Large intestine (tissue), 3 donors: ENCODE data around the gene FANCB. TPM values are rescaled to one million over a fixed set of nuclear protein-coding genes. Genes with fewer than 3 reads are reported as not detected.

ENCODE experiments used
- DNase-seq, 2 donors: peaks; one replicate each; pipeline versions ENCODE4 v3.0.0 to v3.0.0-alpha.2; 2013
- H3K27ac ChIP-seq: one replicate; pipeline ENCODE4 v1.5.1; 2013; ENCODE audit warnings: low read length
- H3K27me3 ChIP-seq: 2 replicates; pipeline ENCODE4 v1.6.1; 2013; ENCODE audit warnings: low read length; ENCODE audit not compliant: control insufficient read depth, insufficient read depth
- H3K36me3 ChIP-seq: 2 replicates; pipeline ENCODE4 v1.6.1; 2013; ENCODE audit warnings: low read length; ENCODE audit not compliant: control insufficient read depth, insufficient read depth
- H3K4me1 ChIP-seq: one replicate; pipeline ENCODE4 v1.6.1; 2013; ENCODE audit warnings: low read length; ENCODE audit not compliant: control insufficient read depth, insufficient read depth
- H3K4me3 ChIP-seq: one replicate; pipeline ENCODE4 v1.5.1; 2013; ENCODE audit warnings: low read length
- H3K9me3 ChIP-seq: one replicate; pipeline ENCODE4 v1.6.1; 2013; ENCODE audit warnings: mild to moderate bottlenecking, low read depth, low read length, moderate library complexity; ENCODE audit not compliant: control insufficient read depth
- WGBS: methylation state at CpG from one replicate; pipeline ENCODE4 v1.1.5; 2013; ENCODE audit warnings: low lambda C conversion rate; ENCODE audit not compliant: insufficient coverage; 5-methylcytosine and 5-hydroxymethylcytosine counted together
- polyA plus RNA-seq: library from polyadenylated mRNA; unstranded; fragments of 120-200 nt; gene quantifications from one replicate; pipeline ENCODE4 v1.2.1, GENCODE V29; 2013

Gene FANCB
- polyA plus RNA-seq, 1 donor: 1.4 TPM

GRCh38 chrX:14897042-14897441 is 24.2 kb upstream of the FANCB start:
- H3K4me3 ChIP-seq: no peak overlapping the region
- WGBS: 71% methylated on average over 1 of the region's 2 CpGs

DNA sequence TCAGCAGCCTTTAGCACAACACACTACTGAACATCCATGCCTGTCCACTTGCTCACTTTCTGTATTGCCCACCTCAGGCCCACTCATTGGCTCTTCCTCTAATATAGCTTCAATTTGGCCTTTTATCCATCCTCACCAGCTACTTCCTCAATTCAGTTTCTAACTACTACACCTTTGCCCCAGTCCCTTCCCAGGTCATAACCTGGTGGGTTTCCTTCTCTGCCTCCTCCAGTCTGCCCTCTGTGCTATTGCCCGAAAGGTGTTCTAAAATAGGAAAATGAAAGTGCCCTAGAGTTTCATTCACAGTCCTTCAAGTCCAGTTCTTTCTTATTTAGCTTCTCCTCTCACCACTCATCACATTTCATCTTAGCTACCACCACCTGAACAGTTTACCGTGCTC is 23.4 kb upstream of the FANCB start:
- Histone ChIP-seq H3K4me1 (no peaks in the 10 kb centered on the region), H3K4me3 (no peak overlapping the region), H3K27ac (no peak overlapping the region), H3K36me3 (peaks cover 2% of the 10 kb centered on the region), H3K9me3 (no peaks in the 10 kb centered on the region), H3K27me3 (no peaks in the 10 kb centered on the region)
- WGBS: no CpG with 5 or more reads among the region's 2 CpGs
- no peak for DNase-seq

More at GRCh38 chrX:14897042-14897441, 24.2 kb upstream of the FANCB start:
- Histone ChIP-seq H3K27ac (no peak overlapping the region), H3K27me3 (no peaks in the 10 kb centered on the region), H3K9me3 (no peaks in the 10 kb centered on the region), H3K4me1 (no peaks in the 10 kb centered on the region), H3K36me3 (peaks cover 2% of the 10 kb centered on the region)
- DNase-seq: no peak

- peak in 1 of 2 donors; percentile 9 for DNase-seq
- WGBS: no CpG with 5 or more reads among the region's 3 CpGs
Measured at GRCh38 chrX:14886252-14886651, 13.4 kb upstream of the FANCB start.

DNA sequence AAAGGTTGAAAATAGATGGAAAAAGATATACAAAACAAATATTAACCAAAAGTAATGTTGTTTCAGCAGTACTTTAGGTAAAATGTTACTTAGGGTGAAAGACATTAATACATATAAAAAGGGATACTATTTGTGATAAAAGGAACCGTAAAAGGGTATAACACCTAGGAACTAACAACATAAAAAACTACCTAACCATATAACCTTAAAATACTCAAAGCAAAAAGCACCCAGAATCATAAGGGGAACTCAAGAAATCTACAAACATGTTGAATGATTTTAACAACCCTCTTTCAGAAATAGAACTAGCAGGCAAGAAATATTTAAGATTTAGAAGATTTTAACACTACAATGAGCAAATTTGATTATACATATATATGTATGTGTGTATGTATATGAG is 11.8 kb upstream of the FANCB start:
- no CpG with 5 or more reads among the region's 1 CpG for WGBS
- H3K36me3 ChIP-seq: no peaks in the 10 kb centered on the region
- H3K27ac ChIP-seq: no peak overlapping the region
- no peaks in the 10 kb centered on the region for H3K9me3 ChIP-seq
- H3K4me1 ChIP-seq: peaks cover 2% of the 10 kb centered on the region
- H3K27me3 ChIP-seq: no peaks in the 10 kb centered on the region
- no peak overlapping the region for H3K4me3 ChIP-seq
- DNase-seq: no peak

More at GRCh38 chrX:14886252-14886651, 13.4 kb upstream of the FANCB start:
- Histone ChIP-seq H3K9me3 (no peaks in the 10 kb centered on the region), H3K36me3 (no peaks in the 10 kb centered on the region), H3K27me3 (no peaks in the 10 kb centered on the region), H3K4me3 (no peak overlapping the region), H3K4me1 (peaks cover 2% of the 10 kb centered on the region), H3K27ac (no peak overlapping the region)

DNA sequence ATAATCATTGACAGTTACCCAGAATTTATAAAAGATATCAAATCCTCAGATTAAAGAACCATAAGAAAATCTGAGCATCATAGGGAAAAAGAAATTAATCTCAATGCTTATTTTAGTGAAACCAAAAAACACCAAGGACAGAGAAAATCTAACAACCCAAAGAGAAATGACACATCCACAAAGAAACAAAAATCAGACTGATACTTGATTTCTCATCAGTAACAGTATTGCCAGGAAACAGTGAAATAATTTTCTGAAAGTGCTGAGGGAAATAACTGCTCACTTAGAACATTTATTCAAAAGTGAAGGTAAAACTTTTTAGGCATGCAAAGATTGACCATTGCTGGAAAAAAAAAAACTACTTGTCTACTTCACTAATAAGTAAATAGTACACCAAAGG is 11.0 kb upstream of the FANCB start:
- no peaks in the 10 kb centered on the region for H3K9me3 ChIP-seq
- no peak overlapping the region for H3K4me3 ChIP-seq
- no peaks in the 10 kb centered on the region for H3K27me3 ChIP-seq
- DNase-seq: no peak
- no peak overlapping the region for H3K27ac ChIP-seq
- peaks cover 2% of the 10 kb centered on the region for H3K4me1 ChIP-seq
- H3K36me3 ChIP-seq: no peaks in the 10 kb centered on the region

- Histone ChIP-seq H3K9me3 (no peaks in the 10 kb centered on the region), H3K27me3 (no peaks in the 10 kb centered on the region), H3K27ac (no peak overlapping the region), H3K36me3 (no peaks in the 10 kb centered on the region), H3K4me3 (no peak overlapping the region), H3K4me1 (peaks cover 3% of the 10 kb centered on the region)
- 60% methylated on average over 1 of the region's 7 CpGs for WGBS
- peak in 1 of 2 donors; percentile 8 for DNase-seq
Measured at GRCh38 chrX:14875624-14876023, 2.8 kb upstream of the FANCB start.

GRCh38 chrX:14873676-14874049 is 794 bp upstream of the FANCB start:
- WGBS: no CpG with 5 or more reads among the region's 8 CpGs
- peak in 1 of 2 donors; percentile 5 for DNase-seq
- H3K4me1 ChIP-seq: peaks cover 3% of the 10 kb centered on the region

GRCh38 chrX:14872355-14872754 is 514 bp downstream of the FANCB start:
- H3K27ac ChIP-seq: peak overlapping the region; percentile 63
- DNase-seq: no peak
- peaks cover 3% of the 10 kb centered on the region for H3K4me1 ChIP-seq
- no peaks in the 10 kb centered on the region for H3K27me3 ChIP-seq
- no CpG with 5 or more reads among the region's 7 CpGs for WGBS
- no peaks in the 10 kb centered on the region for H3K9me3 ChIP-seq
- H3K36me3 ChIP-seq: no peaks in the 10 kb centered on the region
- peak overlapping the region; percentile 66 for H3K4me3 ChIP-seq

More at GRCh38 chrX:14873676-14874049, 794 bp upstream of the FANCB start:
- H3K27ac ChIP-seq: peak overlapping the region; percentile 91
- H3K9me3 ChIP-seq: no peaks in the 10 kb centered on the region
- H3K27me3 ChIP-seq: no peaks in the 10 kb centered on the region
- H3K4me3 ChIP-seq: peak overlapping the region; percentile 94
- no peaks in the 10 kb centered on the region for H3K36me3 ChIP-seq

GRCh38 chrX:14871767-14872166 is 1.1 kb downstream of the FANCB start:
- Histone ChIP-seq H3K9me3 (peaks cover 4% of the 10 kb centered on the region), H3K36me3 (no peaks in the 10 kb centered on the region), H3K4me1 (peaks cover 3% of the 10 kb centered on the region), H3K27ac (no peak overlapping the region), H3K27me3 (no peaks in the 10 kb centered on the region), H3K4me3 (no peak overlapping the region)
- no CpG with 5 or more reads among the region's 1 CpG for WGBS
- no peak for DNase-seq

- H3K27ac ChIP-seq: no peak overlapping the region
- peaks cover 5% of the 10 kb centered on the region for H3K9me3 ChIP-seq
- H3K4me1 ChIP-seq: no peaks in the 10 kb centered on the region
- no peak overlapping the region for H3K4me3 ChIP-seq
- DNase-seq: no peak
- no peaks in the 10 kb centered on the region for H3K27me3 ChIP-seq
- H3K36me3 ChIP-seq: no peaks in the 10 kb centered on the region
- no CpG with 5 or more reads among the region's 1 CpG for WGBS
Measured at GRCh38 chrX:14865201-14865600, 7.7 kb downstream of the FANCB start.

GRCh38 chrX:14864631-14865030 is 8.2 kb downstream of the FANCB start:
- Histone ChIP-seq H3K27ac (no peak overlapping the region), H3K36me3 (no peaks in the 10 kb centered on the region), H3K4me1 (no peaks in the 10 kb centered on the region), H3K9me3 (peaks cover 5% of the 10 kb centered on the region), H3K27me3 (no peaks in the 10 kb centered on the region), H3K4me3 (no peak overlapping the region)
- no peak for DNase-seq
- no CpG with 5 or more reads among the region's 1 CpG for WGBS
